GM12891 (cell line): ENCODE measurements around the gene SPDYE6.

ENCODE experiments used
- POLR2A ChIP-seq: IDR thresholded peaks from 2 replicates; pipeline ENCODE4 v1.6.1; 2011; ENCODE audit warnings: low read depth, low read length, control low read depth
- POLR2AphosphoS5 ChIP-seq: IDR thresholded peaks from 2 replicates; pipeline ENCODE4 v1.6.1; 2011; ENCODE audit warnings: low read depth, low read length, control low read depth
- POU2F2 ChIP-seq: IDR thresholded peaks from 2 replicates; pipeline ENCODE4 v1.6.1; 2011; ENCODE audit warnings: low read depth, mild to moderate bottlenecking, control low read depth, low read length, moderate library complexity

DNA sequence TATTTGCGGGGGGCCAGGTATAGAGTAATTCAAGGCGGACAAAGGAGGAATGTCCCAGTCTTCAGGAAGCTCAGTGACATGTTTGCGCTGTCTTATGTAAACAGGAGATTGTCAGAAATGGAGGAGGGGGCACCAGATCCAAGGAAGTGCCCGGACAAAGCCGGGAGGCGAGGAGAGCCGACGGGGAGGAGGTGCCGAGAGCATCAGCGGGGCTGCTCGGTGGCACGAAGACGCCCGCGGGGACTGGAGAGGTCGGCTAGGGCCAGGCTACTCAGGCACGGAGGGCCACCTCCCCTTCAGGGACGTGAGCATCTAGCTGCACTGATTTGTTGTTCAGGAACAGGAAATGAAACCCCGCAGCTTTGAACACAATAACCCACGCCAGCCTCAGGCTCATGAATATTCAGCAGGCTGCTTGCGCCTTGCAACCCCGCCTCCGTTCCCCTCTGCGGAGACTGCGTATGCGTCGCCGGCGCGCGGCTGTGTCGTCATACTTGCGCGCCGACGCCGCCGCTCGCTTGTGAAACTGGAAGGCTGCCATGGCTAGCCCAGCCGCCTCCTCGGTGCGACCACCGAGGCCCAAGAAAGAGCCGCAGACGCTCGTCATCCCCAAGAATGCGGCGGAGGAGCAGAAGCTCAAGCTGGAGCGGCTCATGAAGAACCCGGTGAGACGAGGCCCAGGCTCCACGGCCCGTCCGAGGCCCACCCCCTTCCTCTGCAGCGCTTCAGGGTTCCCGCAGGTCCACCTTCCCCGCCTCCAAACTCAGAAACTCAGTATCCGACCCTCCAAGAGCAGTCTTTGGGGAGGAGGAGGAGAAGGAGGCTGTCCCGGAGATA lies 39.8 kb upstream of the SPDYE6 start, which contains the start of gene PRKRIP1:
- TF ChIP-seq POLR2A (peak; percentile 76), POU2F2 (peak; percentile 100), POLR2AphosphoS5 (peak; percentile 89)
